ENCODE results near the gene PRAME.

- TF ChIP-seq, protein P1, sequence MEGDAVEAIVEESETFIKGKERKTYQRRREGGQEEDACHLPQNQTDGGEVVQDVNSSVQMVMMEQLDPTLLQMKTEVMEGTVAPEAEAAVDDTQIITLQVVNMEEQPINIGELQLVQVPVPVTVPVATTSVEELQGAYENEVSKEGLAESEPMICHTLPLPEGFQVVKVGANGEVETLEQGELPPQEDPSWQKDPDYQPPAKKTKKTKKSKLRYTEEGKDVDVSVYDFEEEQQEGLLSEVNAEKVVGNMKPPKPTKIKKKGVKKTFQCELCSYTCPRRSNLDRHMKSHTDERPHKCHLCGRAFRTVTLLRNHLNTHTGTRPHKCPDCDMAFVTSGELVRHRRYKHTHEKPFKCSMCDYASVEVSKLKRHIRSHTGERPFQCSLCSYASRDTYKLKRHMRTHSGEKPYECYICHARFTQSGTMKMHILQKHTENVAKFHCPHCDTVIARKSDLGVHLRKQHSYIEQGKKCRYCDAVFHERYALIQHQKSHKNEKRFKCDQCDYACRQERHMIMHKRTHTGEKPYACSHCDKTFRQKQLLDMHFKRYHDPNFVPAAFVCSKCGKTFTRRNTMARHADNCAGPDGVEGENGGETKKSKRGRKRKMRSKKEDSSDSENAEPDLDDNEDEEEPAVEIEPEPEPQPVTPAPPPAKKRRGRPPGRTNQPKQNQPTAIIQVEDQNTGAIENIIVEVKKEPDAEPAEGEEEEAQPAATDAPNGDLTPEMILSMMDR (IDR thresholded peaks at IDR 0.05 in 8 of 11, conservative IDR thresholded peaks at IDR 0.05 in 3 of 11), result no peak
- no peak for TF ChIP-seq POLR2AphosphoS5 (IDR thresholded peaks at IDR 0.05)
- TF ChIP-seq POLR2A (IDR thresholded peaks at IDR 0.05), result no peak
Observed at GRCh38 chr22:22547226-22547625, 11.8 kb downstream of the PRAME start.
